HUDEP-2 (cell line): ENCODE data around the gene CTNNBL1.
A peak's percentile ranks its signal among the peaks of the same experiment; 100 is the strongest.
"Not testable (repeated sequence)": the region's sequence is repeated elsewhere in the genome, so short reads cannot be mapped to it uniquely, and the experiment has no call there.

Source experiments
- DNase-seq, 76 experiments: peaks; one replicate each; lab custom pipeline; 2025; ENCODE audit not compliant: unreplicated experiment in 76 of 76; lab: John Stamatoyannopoulos, UW

CTNNBL1 gene

DNA sequence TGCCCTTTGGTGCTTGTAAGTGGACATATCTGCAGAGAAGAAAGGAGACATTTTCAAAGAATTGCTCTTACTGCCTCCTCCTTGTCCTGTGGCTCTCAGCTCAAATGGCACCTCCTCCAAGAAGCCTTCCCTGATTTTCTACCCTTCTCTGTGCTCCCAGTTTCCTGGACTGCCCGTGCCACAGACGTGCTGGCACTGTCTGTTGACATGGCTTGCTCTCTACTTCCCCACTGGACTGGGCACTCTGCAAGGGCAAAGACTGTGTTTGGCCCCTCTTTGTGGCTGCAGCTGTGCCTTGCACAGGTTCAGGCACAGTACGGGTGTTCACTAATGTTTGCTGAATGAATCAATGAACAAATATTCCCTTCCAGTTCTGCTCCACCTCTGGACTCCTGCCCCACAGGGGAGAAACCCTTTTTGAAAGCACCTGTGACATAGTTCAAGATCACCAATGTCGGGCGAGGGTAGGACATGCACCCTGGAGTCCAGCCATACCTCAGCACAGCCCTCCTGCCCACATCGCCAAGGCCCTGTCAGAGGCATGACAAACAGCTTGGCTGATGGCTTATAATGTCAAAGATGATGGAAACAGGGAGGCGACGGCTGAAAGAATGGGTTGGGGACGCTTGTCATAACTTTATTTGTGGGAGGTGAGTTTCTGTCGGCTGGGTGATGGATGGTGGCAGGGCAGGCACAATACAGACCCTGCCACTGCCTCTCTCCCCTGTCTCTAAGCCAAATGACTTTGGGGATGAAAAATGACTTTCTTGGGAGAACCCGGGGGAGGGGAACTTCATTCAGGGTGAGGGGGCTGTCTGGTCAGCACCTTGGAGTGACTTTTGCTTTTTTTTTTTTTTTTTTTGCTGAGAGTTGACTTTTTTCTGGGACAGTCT is 15.6 kb upstream of the CTNNBL1 start:
- DNase-seq = no peak

DNA sequence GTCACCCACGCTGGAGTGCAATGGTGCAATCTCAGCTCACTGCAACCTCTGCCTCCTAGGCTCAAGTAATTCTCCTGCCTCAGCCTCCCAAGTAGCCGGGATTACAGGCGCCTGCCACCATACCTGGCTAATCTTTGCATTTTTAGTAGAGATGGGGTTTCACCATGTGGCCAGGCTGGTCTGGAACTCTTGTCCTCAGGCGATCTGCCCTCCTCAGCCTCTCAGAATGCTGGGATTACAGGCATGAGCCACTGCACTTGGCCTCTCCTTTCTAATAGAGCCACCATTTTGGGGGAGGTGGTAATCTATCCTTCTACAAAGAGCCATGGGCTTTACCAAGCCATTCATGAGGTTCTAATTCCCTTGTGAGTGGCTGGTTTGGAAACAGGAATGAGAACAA is 14.1 kb upstream of the CTNNBL1 start:
- DNase-seq = not testable (repeated sequence)

DNA sequence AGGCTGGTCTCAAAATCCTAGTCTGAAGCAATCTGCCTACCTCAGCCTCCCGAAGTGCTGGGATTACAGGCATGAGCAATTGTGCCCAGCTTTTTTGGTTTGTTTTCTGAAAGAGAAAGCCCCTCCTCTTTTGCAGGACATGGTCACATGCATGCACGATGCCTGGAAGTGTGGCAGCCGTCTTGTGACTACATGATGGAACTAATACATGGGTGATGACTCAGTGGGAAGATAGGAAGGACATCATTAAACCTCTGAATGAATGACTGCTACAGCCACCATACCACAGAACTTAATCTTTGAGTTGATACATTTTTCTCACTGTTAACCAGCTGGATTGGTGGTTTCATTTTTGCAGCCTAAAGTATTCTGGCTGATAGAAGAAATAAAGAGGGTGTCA is 13.4 kb upstream of the CTNNBL1 start:
- DNase-seq = peak in 1 of 76 experiments; percentile 4

DNA sequence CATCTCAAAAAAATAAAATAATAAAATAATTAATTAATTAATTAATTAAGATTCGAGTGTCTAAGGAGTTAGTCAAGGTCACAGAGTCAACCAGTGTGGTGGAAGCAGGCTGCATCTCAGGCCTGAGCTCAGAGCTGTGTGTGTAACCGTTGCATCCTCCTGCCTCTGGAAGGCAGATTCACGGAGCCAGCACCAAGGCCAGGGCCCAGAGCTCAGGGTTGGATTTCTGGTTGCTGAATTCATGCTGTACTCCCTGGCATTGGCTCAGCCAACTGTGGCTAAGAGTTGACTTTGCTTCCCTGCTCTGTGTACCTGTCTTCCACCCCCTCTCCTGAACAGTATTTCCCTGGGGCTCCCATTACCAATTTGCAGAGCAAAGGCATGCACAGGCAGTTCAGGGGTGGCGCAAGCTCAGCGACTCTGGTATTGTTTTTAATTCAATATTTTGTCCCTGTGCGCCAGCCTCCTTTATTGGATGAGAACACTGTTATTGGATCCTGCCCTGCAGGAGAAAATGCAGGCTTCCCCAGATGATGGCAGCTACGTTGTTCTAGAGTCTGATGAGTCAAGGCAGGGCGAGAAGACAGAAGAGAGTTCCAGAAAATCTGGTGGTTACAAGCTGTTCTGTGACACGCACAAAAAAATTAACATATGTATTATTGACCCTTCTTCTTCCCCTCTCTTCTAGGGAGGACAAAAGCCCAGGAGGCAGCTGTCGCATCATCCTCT is 12.3 kb upstream of the CTNNBL1 start:
- no peak for DNase-seq

DNA sequence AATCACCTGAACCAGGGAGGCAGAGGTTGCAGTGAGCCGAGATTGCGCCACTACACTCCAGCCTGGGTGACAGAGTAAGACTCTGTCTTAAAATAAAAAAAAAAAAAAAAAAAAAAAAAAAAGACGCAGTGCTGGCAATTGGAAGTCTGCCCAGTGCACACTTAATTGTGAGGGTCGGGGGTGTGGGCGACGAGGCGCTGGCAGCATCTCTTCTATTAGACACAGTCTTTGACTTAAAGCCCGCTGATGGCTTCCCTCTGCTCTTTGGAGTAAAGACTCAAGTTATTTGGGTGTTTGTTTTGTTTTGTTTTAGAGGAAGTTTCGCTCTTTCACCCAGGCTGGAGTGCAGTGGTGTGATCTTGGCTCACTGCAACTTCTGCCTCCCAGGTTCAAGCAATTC is 10.7 kb upstream of the CTNNBL1 start:
- not testable (repeated sequence) for DNase-seq

DNA sequence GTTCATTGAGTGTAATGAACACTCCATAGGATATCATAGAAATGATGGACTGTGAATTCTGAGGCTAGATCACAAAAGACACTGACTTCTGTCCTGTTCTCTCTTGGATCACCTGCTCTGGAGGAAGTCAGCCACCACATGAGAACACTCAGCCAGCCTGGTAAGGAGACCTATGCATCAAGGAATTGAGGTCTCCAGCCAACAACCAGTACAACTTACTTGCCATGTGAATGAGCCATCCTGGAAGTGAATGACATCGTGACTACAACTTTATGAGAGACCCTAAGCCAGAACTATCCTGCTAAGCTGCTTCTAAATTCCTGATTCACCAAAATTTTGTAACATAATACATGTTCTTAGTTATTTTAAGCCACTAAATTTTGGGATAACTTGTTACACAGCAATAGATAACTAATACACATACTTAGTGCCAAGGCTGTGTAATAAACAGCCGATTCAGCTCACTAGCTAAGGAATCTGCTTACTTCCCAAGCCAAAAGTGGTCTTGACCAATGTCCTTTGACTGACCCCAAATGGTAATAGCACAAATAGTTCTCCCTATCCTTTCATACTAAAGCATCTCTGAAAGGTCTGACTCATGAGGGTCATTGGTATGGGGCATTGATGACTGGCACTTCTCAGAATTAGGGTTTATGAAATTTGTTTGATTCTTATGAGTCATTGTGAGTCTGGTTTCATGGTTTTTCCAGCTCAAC is 6.9 kb upstream of the CTNNBL1 start:
- no peak for DNase-seq

DNA sequence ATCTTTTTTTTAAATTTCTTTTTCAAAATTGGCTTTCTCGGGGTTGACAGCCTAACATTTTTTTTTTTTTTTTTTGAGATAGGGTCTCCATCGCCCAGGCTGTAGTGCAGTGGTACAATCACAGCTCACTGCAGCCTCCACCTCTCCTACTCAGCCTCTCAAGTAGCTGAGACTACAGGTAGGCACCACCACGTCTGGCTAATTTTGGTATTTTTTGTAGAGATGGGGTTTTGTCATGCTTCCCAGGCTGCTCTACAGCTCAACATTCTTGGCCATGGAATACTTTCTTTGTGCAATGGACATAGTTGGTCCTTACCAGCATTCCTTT is 6.4 kb upstream of the CTNNBL1 start:
- DNase-seq = no peak

DNA sequence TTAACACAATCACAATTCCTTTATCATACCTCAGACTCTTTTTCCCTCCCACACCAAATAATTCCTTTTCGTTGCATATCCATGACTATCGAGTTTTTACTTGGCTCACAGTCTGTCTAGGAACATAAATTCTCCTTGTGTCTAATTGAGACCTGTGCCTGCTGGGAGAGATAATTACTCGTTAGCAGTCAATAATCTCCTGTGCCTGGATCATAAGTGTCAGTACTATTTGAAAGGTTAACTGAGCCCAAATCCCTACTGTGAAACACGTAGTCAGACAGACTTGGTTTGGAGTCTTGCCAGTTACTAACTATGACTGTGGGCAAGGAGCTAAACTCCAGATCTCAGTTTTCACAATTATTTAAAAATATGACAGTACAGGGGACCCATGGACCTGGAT is 5.7 kb upstream of the CTNNBL1 start:
- DNase-seq = no peak

DNA sequence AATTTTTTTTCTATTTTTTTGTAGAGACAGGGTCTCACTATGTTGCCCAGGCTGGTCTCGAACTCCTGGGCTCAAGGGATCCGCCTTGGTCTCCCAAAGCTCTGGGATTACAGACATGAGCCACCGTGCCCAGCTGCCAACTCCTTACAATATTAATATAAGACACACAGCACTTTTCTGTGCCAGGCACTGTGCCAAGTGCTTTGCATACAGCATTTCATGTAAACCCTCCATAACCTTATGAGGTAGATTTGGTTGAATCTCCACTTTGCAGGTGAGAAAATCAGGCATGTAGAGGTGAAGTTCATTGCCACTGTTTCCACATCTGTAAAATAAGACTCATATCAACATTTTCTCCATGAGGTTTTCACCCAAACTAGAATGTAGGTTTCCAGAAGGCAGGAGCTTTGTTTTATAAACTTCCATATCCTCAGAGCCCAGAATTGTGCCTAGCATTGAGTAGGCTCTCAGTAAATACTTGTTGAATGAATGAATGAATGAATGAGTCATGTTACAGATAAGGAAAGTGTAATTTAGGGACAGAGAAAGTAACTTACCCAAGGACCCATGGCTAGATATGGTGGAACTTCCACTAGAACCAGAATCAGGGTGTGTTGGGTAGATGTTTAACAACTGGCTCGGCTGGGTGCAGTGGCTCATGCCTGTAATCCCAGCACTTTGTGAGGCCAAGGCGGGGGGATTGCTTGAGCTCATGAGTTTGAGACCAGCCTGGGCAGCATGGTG is 3.0 kb upstream of the CTNNBL1 start:
- DNase-seq = no peak

DNA sequence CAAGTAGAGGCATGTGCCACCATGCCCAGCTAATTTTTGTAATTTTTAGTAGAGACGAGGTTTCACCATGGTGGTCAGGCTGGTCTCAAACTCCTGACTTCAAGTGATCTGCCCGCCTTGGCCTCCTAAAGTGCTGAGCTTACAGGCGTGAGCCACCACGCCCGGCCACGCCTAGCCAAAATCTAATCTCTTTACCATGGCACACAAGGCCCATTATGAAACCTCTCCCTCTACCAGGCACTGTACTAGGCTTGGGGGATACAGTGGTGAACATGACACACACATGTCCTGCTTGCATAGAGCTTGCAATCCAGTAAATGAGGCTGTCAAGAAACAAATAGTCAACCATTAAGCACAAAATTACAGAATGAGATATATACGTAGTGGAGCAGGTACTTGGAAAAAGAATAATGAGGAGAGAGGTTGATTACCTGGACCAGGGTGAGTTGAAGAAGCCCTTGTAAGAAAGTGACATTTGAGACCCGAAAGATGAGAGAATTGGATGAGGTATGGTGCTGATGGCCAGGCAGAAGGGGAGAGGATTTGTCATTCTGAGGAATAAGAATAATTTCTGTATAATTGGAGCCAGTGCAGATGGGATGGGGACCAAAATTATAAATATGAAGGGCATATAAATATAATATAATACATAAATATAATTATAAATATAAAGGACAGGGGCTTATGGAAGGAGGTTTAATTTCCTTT is 1.2 kb upstream of the CTNNBL1 start:
- peak in 5 of 76 experiments; percentile 9 to 24 (median 22) for DNase-seq

DNA sequence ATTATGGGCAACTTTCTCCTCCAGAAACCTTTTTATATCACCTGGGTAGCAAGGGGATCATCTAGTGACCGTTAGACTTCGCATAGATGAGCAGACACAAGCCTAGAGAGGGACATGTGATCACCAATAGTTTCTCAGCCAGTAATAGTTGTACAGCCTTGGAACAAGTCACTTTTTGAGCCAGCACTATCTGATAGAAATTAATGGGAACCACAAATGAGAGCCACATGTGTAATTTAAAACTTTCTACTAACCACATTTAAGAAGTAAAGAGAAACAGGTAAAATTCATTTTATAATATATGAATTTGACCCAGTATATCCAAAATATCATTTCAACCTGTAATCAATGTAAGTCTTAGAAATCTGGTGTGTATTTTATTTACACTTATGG is 592 bp upstream of the CTNNBL1 start:
- peak in 2 of 76 experiments; percentile 12 to 44 for DNase-seq

DNA sequence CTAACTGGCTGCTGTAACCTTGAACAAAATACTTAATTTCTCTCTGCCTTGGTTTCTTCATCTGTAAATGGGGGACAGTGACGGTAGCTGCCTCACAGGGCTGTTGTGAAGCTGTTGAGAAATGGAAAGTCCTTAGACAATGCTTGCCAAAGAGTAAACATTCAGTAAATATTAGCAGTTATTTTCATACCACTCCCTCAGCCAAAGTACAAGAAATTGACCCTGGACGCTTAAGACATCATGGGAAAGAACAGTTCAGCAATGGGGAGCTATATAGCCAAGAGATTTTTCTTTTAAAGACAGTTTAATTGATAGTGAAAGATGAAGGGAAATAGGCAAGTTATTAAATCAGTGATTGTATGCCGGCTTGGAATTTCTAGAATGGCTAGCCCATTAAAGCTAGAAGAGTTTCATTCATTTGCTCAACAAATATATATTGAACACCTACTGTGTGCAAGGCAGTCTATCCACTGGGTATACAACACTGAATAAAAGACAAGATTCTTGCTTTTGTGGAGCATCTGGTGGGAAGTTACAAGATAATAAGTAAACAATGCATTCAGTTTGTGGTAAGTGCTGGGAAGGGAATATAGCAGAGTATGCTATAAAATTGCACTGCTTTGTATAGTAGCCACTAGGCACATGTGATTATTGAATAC is 2.0 kb downstream of the CTNNBL1 start:
- no peak for DNase-seq

DNA sequence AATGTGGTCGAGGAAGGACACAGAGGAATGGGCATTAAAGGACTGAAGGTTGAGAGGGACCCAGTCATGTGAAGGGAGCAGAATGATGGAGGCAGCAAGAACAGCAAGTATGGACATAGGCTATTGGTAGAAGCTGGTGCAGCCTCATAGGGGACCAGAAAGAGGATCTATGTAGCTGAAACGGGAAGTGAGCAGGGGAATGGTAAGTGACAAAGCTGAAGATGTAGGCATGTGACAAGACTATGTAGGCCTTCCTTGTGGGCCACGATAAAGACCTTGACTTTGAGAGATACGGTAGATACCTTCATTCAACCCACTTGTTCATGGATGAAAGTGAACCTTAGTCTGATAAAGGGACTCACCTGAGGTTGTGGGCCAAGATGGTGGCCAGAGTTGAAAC is 3.5 kb downstream of the CTNNBL1 start:
- DNase-seq = peak in 14 of 76 experiments; percentile 7 to 49 (median 28)

DNA sequence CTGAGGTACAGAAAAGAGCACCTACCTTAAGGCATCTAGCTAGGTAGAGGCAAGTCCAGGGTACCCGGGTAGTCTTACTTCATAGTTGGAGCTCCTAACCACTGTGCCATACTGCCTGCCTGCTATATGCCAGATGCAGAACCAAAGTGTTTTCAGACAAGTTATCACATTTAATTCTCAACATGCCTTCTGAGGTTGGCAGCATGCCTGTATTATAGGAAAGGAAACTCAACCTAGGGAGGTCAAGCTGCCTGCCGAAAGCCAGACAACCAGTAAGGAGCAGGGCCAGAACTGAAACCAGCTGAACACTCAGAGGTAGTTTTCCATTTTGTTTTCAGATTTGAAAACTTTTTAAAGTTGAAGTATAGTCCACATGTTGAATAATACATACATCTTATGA is 5.4 kb downstream of the CTNNBL1 start:
- peak in 65 of 76 experiments; percentile 5 to 81 (median 40) for DNase-seq

DNA sequence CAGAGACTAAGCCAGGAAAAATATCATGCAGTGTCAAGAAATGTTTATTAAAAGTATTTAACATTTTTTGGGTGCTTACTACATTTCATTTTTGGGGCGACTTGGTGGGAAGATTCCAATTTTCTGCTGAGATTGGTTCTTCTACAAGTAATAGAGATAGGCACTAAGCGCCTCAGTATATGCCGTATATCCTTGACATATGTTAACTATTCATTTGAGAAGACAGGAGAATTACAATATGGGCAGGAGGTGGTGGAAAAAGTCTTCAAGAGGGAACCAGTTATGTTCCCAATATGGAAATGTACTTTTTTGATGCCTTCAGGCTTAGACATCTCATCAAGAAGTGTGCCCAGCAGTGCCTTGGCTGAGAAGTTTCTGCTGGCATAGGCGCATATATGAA is 6.5 kb downstream of the CTNNBL1 start:
- no peak for DNase-seq

DNA sequence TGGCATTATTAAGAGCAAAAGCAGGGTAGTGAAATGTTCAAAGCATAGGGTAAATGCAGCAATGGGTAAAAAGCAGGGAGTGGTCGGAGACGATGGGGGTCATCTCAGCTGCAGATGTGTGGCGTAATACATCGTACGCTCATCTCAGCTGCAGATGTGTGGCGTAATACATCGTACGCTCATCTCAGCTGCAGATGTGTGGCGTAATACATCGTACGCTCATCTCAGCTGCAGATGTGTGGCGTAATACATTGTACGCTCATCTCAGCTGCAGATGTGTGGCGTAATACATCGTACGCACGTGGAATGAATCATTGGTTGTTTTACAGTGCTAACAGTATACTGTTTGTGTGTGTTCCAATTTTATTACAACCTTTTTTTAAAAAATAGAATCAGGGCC is 7.8 kb downstream of the CTNNBL1 start:
- not testable (repeated sequence) for DNase-seq

DNA sequence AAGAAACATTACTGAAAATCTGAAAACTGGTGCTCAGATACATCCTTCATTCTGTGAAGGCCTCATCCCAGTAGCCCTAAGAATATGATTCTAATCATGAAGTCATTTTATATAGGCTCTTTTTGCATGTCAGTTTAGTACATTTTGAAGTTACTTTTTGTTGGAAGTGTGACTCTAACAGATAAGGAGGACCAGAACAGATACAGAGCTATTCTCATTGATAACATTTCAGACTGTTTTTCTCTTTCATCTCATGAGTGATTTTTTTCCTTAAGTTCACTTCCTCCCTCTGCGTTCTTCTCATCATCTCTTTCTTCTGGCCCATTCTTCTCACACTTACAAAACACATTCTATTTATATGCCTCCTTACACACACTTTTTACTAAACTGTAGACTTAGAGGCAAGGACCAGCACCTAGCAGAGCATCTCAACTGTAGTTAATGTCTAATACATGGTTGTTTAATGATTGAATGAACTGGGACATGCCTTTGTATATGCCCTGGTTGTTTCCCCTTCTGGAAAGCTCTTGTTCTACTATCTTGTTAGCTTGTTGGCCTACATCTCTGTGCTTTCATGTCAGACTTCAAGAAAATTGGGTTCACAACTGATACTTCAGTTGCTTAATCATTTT is 8.7 kb downstream of the CTNNBL1 start:
- peak in 16 of 76 experiments; percentile 8 to 61 (median 36) for DNase-seq

DNA sequence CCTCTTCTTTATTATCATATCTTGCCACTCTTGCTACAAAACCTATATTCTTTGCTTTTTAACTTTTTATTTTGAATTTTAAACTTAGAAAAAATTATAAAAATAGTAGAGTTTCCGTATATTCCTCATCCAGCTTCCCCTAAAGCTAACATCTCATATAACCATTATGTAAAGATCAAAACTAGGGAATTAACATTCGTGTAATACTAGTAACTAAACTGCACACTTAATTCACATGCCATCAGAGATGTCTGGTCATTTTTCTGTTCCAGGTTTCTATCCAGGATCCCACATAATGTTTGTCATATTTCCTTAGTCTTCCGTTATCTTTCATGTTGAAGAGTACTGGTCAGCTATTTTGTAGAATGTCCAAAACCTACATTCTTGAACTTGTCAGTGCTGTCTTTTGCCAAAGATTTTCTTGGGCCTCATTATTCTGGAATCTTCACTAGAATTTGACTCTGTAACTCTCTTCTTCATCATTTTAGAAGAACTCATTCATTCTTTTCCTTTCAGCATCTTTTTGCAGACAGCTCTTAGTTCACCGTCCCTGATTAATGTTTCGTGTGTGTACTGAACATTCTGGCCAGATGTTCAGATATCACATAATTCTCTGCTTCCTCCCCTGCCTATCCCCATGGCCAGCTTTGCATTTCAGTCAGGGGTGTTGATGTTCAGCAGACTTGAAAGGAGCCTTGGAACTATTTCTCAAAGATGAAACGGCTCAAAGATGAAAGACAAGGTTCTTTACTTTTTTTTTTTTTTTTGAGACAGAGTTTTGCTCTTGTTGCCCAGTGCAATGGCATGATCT is 9.4 kb downstream of the CTNNBL1 start:
- peak in 1 of 76 experiments; percentile 3 for DNase-seq
